Measurements from ENCODE around the gene ACER1.

The ACER1 gene

GRCh38 chr19:6279931-6280591 lies 53.4 kb downstream of the ACER1 start, which contains the start of gene MLLT1:
TSS of gene MLLT1 (minus strand) at chr19:6279975. CDS start at chr19:6279784, 191 bp downstream.
- peak within 1 kb of the TSS; percentile 80 to 91 for H3K4me3 ChIP-seq
- H3K4me1 ChIP-seq: peaks cover 5 to 48% (median 41%) of the 10 kb centered on the region in 4 donors
- no peaks in the 10 kb centered on the region for H3K36me3 ChIP-seq
- no peaks in the 10 kb centered on the region for H3K27me3 ChIP-seq
- no peaks in the 10 kb centered on the region for H3K9me3 ChIP-seq
- intact Hi-C loops (cut with DNase I; ENCODE audit: low total_unique reads): loop anchor here (5.0 kb wide), 1 partner anchor 63 kb away; no protein-coding TSS in a partner anchor
- H3K27ac ChIP-seq: peak within 1 kb of the TSS; percentile 79 to 82
- TF ChIP-seq CTCF (IDR thresholded peaks at IDR 0.05): peak; percentile 51 to 80
- peak; percentile 93 to 99 for DNase-seq

- H3K27ac ChIP-seq: peak overlapping the region; percentile 79 to 82
- intact Hi-C loops (cut with DNase I; ENCODE audit: low total_unique reads): no loop called here
Observed at GRCh38 chr19:6279620-6279930, 53.8 kb downstream of the ACER1 start.

GRCh38 chr19:6278740-6279619 lies 54.4 kb downstream of the ACER1 start:
- Histone ChIP-seq H3K27ac (peak overlapping the region; percentile 79 to 82), H3K9me3 (no peaks in the 10 kb centered on the region)
- no peak for DNase-seq

More at GRCh38 chr19:6279620-6279930, 53.8 kb downstream of the ACER1 start:
- peaks cover 5 to 52% (median 46%) of the 10 kb centered on the region in 4 donors for H3K4me1 ChIP-seq
- no peaks in the 10 kb centered on the region for H3K36me3 ChIP-seq
- no peaks in the 10 kb centered on the region for H3K27me3 ChIP-seq
- TF ChIP-seq CTCF (IDR thresholded peaks at IDR 0.05): no peak
- H3K4me3 ChIP-seq: peak overlapping the region; percentile 80 to 91
- no peaks in the 10 kb centered on the region for H3K9me3 ChIP-seq
- no peak for DNase-seq

GRCh38 chr19:6278051-6278450 lies 55.4 kb downstream of the ACER1 start:
- H3K27ac ChIP-seq: peak overlapping the region; percentile 79 to 82
- intact Hi-C loops (cut with DNase I; ENCODE audit: low total_unique reads): no loop called here
- no peak for TF ChIP-seq CTCF (IDR thresholded peaks at IDR 0.05)

More at GRCh38 chr19:6278740-6279619, 54.4 kb downstream of the ACER1 start:
- H3K4me3 ChIP-seq: peak overlapping the region; percentile 80 to 91
- H3K4me1 ChIP-seq: peaks cover 5 to 58% (median 52%) of the 10 kb centered on the region in 4 donors
- no peaks in the 10 kb centered on the region for H3K36me3 ChIP-seq
- no peak for TF ChIP-seq CTCF (IDR thresholded peaks at IDR 0.05)
- intact Hi-C loops (cut with DNase I; ENCODE audit: low total_unique reads): no loop called here
- H3K27me3 ChIP-seq: no peaks in the 10 kb centered on the region

GRCh38 chr19:6276447-6276846 lies 57.0 kb downstream of the ACER1 start:
- Histone ChIP-seq H3K4me1 (peaks cover 5 to 81% (median 75%) of the 10 kb centered on the region in 4 donors), H3K9me3 (no peaks in the 10 kb centered on the region), H3K27ac (peak overlapping the region; percentile 79 to 82), H3K27me3 (no peaks in the 10 kb centered on the region), H3K36me3 (no peaks in the 10 kb centered on the region), H3K4me3 (peak overlapping the region in 1 of 2 donors; percentile 2)
- DNase-seq: peak; percentile 88 to 89
- TF ChIP-seq CTCF (IDR thresholded peaks at IDR 0.05): no peak
- intact Hi-C loops (cut with DNase I; ENCODE audit: low total_unique reads): no loop called here

More at GRCh38 chr19:6278051-6278450, 55.4 kb downstream of the ACER1 start:
- Histone ChIP-seq H3K27me3 (no peaks in the 10 kb centered on the region), H3K9me3 (no peaks in the 10 kb centered on the region), H3K36me3 (no peaks in the 10 kb centered on the region), H3K4me3 (no peak overlapping the region), H3K4me1 (peaks cover 5 to 65% (median 59%) of the 10 kb centered on the region in 4 donors)
- DNase-seq: no peak

All from tibial artery (tissue), 4 donors.